SK-N-MC (cell line): Measurements from ENCODE around the gene ARHGAP24.
"Not testable (repeated sequence)": the region's sequence is repeated elsewhere in the genome, so short reads cannot be mapped to it uniquely, and the experiment has no call there.

ENCODE experiments used
- DNase-seq: peaks from one replicate; pipeline ENCODE4 v3.0.0-alpha.2; 2011; ENCODE audit warnings: low read depth, low spot score
- H3K27ac ChIP-seq: fragments of 200-600 bp; sonication (generic); 2 replicates; pipeline ENCODE4 v1.5.1; 2016; ENCODE audit warnings: mixed run types
- H3K36me3 ChIP-seq: fragments of 200-600 bp; sonication (generic); 2 replicates; pipeline ENCODE4 v1.6.1; 2017; ENCODE audit warnings: antibody characterized with exemption, low read length, mixed read lengths; ENCODE audit not compliant: insufficient read depth
- H3K4me3 ChIP-seq: fragments of 200-600 bp; sonication (generic); 2 replicates; pipeline ENCODE4 v1.5.1; 2016
- H3K9ac ChIP-seq: fragments of 200-600 bp; sonication (generic); 2 replicates; pipeline ENCODE4 v1.8.0; 2017; ENCODE audit warnings: mixed run types, mixed read lengths; ENCODE audit not compliant: insufficient read length
- H3K9me3 ChIP-seq: fragments of 200-600 bp; sonication (generic); 2 replicates; pipeline ENCODE4 v1.6.1; 2017; ENCODE audit warnings: low read depth, mild to moderate bottlenecking, antibody characterized with exemption, low read length, moderate library complexity, mixed read lengths
- EZH2 ChIP-seq: fragments of 200-600 bp; sonication (generic); IDR thresholded peaks from one replicate; pipeline ENCODE4 v1.6.1; 2017; ENCODE audit warnings: antibody characterized with exemption
- FOXP2 ChIP-seq: optimal IDR thresholded peaks from 2 replicates; pipeline ENCODE3; 2011; ENCODE audit warnings: mild to moderate bottlenecking, moderate library complexity; ENCODE audit not compliant: insufficient read depth; ENCODE audit errors: extremely low read length, control extremely low read depth
- POLR2AphosphoS5 ChIP-seq: IDR thresholded peaks from 2 replicates; pipeline ENCODE4 v1.6.1; 2012; ENCODE audit warnings: mild to moderate bottlenecking, low read depth, low read length, borderline replicate concordance

The ARHGAP24 gene

GRCh38 chr4:85808864-85809263 lies 333.9 kb downstream of the ARHGAP24 start:
- no peak overlapping the region for H3K4me3 ChIP-seq
- DNase-seq = no peak
- H3K9ac ChIP-seq = no peak overlapping the region
- no peaks in the 10 kb centered on the region for H3K9me3 ChIP-seq
- no peaks in the 10 kb centered on the region for H3K36me3 ChIP-seq
- no peak overlapping the region for H3K27ac ChIP-seq
- TF ChIP-seq EZH2 (no peak), FOXP2 (no peak), POLR2AphosphoS5 (no peak)

GRCh38 chr4:85812776-85813175 lies 337.8 kb downstream of the ARHGAP24 start:
- Histone ChIP-seq H3K9me3 (no peaks in the 10 kb centered on the region), H3K27ac (no peak overlapping the region), H3K9ac (no peak overlapping the region), H3K4me3 (no peak overlapping the region), H3K36me3 (no peaks in the 10 kb centered on the region)
- TF ChIP-seq POLR2AphosphoS5 (no peak), EZH2 (no peak), FOXP2 (no peak)
- no peak for DNase-seq

GRCh38 chr4:85815796-85816459 lies 341.0 kb downstream of the ARHGAP24 start:
- H3K9ac ChIP-seq = no peak overlapping the region
- no peak overlapping the region for H3K27ac ChIP-seq
- no peaks in the 10 kb centered on the region for H3K9me3 ChIP-seq
- no peak overlapping the region for H3K4me3 ChIP-seq
- no peaks in the 10 kb centered on the region for H3K36me3 ChIP-seq
- TF ChIP-seq POLR2AphosphoS5 = no peak
- TF ChIP-seq EZH2 = no peak
- TF ChIP-seq FOXP2 = no peak
- no peak for DNase-seq

- H3K36me3 ChIP-seq = no peaks in the 10 kb centered on the region
- TF ChIP-seq POLR2AphosphoS5 (no peak), EZH2 (no peak), FOXP2 (no peak)
- H3K4me3 ChIP-seq = no peak overlapping the region
- no peaks in the 10 kb centered on the region for H3K9me3 ChIP-seq
- no peak overlapping the region for H3K9ac ChIP-seq
- no peak for DNase-seq
- no peak overlapping the region for H3K27ac ChIP-seq
Measured at GRCh38 chr4:85818700-85819099, 343.8 kb downstream of the ARHGAP24 start.

GRCh38 chr4:85820101-85820500 lies 345.2 kb downstream of the ARHGAP24 start:
- not testable (repeated sequence) for H3K9ac ChIP-seq, H3K27ac ChIP-seq, H3K36me3 ChIP-seq, H3K4me3 ChIP-seq, H3K9me3 ChIP-seq, DNase-seq

- Histone ChIP-seq H3K27ac (no peak overlapping the region), H3K9me3 (no peaks in the 10 kb centered on the region), H3K36me3 (no peaks in the 10 kb centered on the region), H3K4me3 (no peak overlapping the region), H3K9ac (no peak overlapping the region)
- no peak for DNase-seq
- TF ChIP-seq FOXP2 (no peak), EZH2 (no peak), POLR2AphosphoS5 (no peak)
Measured at GRCh38 chr4:85821688-85822455, 346.9 kb downstream of the ARHGAP24 start.

- no peak for DNase-seq
- H3K36me3 ChIP-seq = no peaks in the 10 kb centered on the region
- no peaks in the 10 kb centered on the region for H3K9me3 ChIP-seq
- no peak overlapping the region for H3K9ac ChIP-seq
- no peak overlapping the region for H3K4me3 ChIP-seq
- H3K27ac ChIP-seq = no peak overlapping the region; the same call in 1 of the 2 replicates
- no peak for TF ChIP-seq EZH2
- no peak for TF ChIP-seq POLR2AphosphoS5
- no peak for TF ChIP-seq FOXP2
Measured at GRCh38 chr4:85823295-85823694, 348.3 kb downstream of the ARHGAP24 start.

- Histone ChIP-seq H3K36me3 (no peaks in the 10 kb centered on the region), H3K27ac (no peak overlapping the region), H3K9ac (no peak overlapping the region), H3K4me3 (no peak overlapping the region), H3K9me3 (no peaks in the 10 kb centered on the region)
- no peak for DNase-seq
- TF ChIP-seq POLR2AphosphoS5 = no peak
- TF ChIP-seq FOXP2 = no peak
- no peak for TF ChIP-seq EZH2
Measured at GRCh38 chr4:85824166-85824945, 349.4 kb downstream of the ARHGAP24 start.
